ENCODE measurements around the gene TRIM3.
A peak's percentile ranks its signal among the peaks of the same experiment; 100 is the strongest.

Gene TRIM3

GRCh38 chr11:6433998-6434660, 39.6 kb downstream of the TRIM3 start:
- no peak for DNase-seq

DNA sequence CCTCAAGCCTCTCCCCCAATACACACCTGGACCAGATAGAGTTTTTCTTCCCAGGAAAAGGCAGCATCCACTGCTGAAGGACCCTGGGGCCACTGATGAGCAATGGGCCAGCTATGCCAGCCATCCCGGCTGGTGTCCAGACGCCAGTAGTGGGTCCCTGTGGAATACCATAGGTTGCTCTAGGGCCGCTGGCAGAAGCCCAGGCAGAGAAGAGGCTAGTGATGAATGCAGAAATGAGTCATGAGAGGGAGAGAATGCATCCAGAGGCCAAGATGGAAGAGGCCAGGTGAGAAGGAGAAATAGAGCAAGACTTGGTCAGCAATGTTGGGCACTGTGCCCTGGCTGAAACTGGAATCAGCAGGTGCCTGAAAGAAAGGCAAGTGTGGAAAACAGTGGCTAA, 41.9 kb downstream of the TRIM3 start:
- no peak for DNase-seq

GRCh38 chr11:6427516-6427915, 46.2 kb downstream of the TRIM3 start:
- no peak for DNase-seq

DNA sequence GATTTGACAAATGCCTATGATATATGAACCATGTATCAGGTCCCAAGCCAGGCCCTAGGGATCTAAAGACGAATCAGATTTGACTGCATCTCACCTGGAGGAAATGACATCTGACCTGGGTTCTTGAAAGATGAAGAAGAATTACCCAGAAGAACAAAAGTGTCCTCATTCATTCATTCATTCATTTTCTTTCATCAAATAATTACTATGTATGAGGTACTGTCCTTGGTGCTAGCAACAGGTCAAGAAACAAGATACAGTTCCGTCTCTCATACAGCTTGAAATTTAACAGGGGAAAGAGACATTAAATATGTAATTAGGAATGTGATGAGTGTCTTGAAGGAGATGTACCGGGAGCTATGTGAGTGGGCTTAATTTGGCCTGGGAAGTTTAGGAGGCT, 53.1 kb downstream of the TRIM3 start:
- no peak for DNase-seq

GRCh38 chr11:6419009-6419631, 54.6 kb downstream of the TRIM3 start, which contains the start of gene APBB1:
TSS of gene APBB1 (minus strand) at chr11:6419094. CDS start at chr11:6411347, 7,747 bp downstream.
- peak; percentile 83 for DNase-seq

DNA sequence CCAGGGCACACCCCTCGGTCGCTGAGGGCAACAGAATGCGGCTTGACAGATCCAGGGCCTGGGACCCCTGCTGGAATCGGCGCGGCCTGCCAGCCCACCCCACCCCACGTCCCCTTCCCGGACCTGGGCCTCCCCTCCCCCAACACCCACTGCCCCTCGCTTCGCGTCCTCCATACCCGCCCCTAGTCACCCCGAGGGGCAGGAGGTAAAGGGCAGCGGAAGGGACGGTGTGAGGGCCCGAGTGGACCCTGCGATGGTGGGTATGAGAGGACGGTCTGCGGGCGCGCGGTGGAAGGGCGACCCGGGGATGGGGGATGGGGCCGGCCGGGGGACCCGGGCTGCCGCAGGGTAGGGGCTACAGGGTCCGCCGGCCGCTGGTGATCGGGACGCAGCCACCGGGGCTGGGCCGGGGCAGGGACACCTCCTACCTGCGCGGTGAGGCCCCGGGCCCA, 55.2 kb downstream of the TRIM3 start:
- no peak for DNase-seq

DNA sequence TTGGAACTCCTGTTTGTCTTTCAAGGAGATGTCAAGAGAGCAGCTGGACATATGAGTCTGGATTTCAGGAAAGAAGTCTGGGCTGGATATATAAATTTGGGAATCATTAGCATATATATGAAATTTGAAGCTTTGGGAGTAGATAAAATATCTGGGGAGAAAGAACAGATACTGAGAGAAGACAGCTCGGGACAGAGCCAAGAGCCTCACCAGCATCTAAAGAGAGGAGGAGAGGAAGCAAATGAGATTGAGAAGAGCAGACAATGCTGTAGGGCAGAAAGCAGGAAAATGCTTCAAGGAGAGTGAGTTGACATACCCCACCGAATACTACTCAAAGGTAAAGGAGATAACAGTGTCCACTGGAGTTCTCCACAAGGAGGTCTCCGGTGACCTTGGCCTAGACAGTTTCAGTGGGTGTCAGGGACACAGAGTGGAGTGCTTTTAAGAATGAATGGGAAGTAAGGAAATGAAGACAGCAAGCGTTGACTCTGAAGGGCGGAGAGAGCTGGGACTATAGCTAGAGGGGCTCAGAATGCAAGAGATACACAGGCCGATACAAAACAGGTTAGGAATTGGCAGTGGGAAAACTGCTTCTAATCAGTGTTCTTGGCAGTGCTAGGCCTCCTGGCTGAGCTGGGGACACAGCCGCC, 55.7 kb downstream of the TRIM3 start:
- DNase-seq = no peak

GRCh38 chr11:6415797-6416196, 57.9 kb downstream of the TRIM3 start:
- DNase-seq = no peak

- DNase-seq = no peak
Observed at GRCh38 chr11:6414874-6415328, 58.8 kb downstream of the TRIM3 start.

GRCh38 chr11:6413791-6414201, 59.9 kb downstream of the TRIM3 start:
- DNase-seq = peak; percentile 71

DNA sequence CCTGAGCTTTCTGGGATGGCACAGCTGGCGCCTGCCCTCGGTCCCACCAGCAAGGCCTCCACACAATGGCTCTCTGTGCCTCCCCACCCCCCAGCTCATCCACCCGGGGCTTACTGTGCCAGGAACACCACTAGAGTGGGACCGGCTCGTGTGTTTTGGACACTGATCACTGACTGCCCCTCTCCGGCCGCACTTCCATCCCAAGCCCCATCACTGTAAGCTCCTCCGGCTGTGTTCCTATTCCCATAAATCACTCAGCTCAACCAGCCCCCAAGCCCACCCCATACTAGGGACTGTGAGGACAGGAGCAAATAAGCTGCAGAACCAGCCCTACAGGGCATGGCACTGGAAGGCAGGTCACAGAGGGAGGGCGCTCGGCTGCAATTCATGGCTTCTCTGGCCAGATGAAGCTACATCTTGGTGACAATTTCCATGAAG, 62.1 kb downstream of the TRIM3 start:
- DNase-seq = no peak

DNA sequence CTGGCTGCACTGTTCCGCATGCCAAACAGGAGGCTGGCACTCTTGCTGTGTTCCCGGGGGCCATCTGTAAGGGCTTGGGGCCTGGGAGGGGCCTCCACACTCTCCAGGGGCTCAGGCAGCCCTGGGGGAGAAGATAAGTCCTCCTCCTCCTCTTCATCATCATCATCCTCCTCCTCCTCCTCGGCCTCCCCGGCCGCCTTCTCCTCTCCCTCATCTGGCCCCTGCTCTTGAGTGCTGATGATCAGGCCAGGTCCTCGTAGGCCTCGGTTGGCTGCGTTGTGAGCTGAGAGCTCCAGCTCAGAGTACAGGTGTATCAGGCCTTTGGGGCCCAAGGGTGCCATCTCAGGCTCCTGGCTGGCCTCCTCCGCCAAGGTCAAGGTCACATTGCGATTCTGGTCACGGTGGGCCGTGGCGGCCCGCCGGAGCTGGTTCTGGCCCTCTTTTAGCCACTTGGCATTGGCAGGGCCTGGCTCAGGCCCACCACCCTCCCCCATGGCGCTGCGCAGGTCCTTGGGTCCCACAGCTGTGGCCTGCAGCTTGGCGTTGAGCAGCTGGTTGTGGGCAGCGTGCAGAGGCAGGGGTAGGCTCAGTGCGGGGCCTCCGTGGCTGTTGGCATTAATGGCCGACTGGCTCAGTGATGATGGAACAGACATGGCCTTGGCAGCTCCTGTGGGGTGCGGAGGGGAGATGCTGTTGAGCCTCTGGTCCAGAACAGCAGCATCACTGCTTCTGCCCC, 62.9 kb downstream of the TRIM3 start:
- no peak for DNase-seq

DNA sequence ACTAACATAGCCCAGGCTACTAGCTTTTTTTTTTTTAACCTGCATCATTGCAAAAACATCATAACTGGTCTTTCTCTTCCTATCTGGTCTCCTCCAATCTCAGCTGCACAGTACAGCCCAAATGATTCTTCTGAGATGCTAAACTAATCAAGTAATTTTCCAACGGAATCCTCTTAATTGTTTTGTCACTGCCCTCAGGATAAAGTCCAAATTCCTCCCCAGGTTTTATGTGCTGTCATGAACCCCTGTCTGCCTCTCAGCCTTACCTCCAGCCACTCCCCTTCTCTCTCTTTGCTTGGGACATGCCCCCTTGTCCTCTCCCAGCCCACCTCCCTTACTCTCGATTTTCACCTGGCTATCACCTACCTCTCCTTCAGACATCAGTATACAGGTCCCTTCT, 67.4 kb downstream of the TRIM3 start:
- no peak for DNase-seq

DNA sequence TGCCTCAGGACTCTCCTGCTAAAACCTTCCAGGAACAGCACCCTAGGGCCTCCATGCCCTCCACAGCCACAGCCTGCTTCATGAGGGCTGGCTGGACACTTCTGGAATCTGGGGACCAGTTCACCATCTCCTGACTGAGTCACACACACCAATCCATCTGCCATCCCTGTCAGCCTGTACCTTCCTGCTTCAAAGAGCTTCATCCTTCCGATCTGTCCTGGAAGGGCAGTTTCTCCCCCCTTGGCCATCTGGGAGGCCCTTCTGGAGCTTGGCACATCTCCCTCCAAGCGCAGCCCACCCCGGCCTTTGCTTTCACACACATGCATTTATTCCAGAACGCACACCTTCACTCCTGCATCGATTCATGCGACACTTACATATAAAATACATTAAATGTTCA, 67.9 kb downstream of the TRIM3 start:
- DNase-seq = no peak

- DNase-seq = no peak
Observed at GRCh38 chr11:6405052-6405667, 68.6 kb downstream of the TRIM3 start.

DNA sequence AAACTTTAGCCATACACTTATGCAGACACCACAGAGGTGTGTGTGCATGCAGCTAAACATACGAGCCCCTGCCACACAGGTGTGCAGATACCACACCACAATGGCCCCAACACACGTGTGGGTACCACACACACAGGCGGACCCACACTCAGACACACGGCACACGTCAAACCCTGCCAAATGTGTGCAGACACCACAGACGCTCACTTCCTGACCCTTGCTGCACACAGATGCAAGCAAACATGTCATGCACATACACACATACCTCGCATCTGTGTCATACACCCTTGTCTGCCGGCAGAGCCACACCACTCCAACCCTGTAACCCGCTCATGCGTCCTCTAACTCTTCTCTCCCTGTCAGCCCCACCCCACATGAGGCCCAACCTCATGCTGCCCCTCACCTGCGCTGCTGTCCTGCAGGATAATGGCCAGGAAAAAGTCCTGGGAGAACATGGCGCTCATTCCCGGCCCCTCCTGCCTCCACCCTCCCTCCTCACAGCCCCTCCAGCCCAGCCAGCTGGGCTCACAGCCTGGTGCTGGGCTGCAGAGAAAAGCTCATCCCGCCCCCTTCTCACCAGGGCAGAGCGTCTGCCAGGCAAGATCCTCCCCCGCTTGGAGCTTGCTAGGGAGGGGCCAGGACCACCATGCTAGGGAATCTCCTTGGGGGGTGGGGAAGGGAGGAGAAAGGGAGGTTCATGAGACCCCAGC, 69.2 kb downstream of the TRIM3 start:
- DNase-seq = no peak

GRCh38 chr11:6403539-6403938, 70.2 kb downstream of the TRIM3 start:
- DNase-seq = no peak

DNA sequence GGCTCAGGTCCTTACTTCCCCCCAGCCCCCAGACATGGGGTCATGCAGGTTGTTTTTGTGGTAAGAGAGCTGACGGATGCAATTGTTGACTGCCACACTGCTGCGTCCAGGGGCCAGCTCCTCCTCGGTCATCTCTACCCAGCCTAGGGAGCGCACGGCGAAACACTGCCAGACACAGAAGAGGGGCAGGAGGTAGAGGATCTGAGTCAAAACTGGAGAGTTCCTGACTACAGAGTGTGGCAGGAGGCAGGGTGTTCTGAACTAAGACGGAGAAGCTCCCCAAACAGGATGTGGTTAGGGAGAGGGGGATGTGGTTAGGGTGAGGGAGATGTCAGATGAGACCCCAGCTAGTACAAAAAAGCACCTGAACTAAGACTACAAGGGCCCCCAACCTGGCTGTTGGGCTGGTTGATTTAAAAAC, 71.2 kb downstream of the TRIM3 start:
- DNase-seq = peak; percentile 58

DNA sequence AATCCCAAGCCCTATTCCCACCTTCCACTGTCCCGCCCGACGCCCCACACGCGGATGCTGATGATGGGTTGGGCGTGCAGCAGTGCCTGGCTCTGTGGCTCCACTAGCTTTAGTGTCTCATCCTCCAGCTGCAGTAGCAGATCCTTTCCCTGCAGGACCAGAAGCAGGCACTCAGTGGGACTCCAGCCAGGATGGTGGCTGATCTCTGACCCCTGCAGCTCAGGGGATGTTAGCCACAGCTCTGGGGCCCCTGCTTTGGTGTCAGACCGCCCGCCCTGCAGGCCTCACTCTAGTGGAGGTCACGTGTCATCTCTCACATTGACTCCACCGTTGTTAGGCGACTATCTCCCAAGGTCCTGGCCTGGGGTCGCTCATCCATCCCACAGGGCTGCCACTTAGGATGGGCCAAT, 71.7 kb downstream of the TRIM3 start:
- no peak for DNase-seq

- DNase-seq = no peak
Observed at GRCh38 chr11:6401464-6401863, 72.3 kb downstream of the TRIM3 start.

GRCh38 chr11:6400431-6401345, 73.1 kb downstream of the TRIM3 start:
- DNase-seq = no peak

All from activated T-cell treated with anti-CD3 and anti-CD28 coated beads, Interleukin-2, amount 50 U/mL, for 1 hour (primary cell).